Non-pigmented ciliary epithelial cell (primary cell): Measurements from ENCODE around the gene CYP4F22.
"Not testable (repeated sequence)": the region's sequence is repeated elsewhere in the genome, so short reads cannot be mapped to it uniquely, and the experiment has no call there.

ENCODE experiments used
- DNase-seq: peaks from one replicate; pipeline ENCODE4 v3.0.0-alpha.2; 2010; ENCODE audit warnings: low read depth

The CYP4F22 gene

DNA sequence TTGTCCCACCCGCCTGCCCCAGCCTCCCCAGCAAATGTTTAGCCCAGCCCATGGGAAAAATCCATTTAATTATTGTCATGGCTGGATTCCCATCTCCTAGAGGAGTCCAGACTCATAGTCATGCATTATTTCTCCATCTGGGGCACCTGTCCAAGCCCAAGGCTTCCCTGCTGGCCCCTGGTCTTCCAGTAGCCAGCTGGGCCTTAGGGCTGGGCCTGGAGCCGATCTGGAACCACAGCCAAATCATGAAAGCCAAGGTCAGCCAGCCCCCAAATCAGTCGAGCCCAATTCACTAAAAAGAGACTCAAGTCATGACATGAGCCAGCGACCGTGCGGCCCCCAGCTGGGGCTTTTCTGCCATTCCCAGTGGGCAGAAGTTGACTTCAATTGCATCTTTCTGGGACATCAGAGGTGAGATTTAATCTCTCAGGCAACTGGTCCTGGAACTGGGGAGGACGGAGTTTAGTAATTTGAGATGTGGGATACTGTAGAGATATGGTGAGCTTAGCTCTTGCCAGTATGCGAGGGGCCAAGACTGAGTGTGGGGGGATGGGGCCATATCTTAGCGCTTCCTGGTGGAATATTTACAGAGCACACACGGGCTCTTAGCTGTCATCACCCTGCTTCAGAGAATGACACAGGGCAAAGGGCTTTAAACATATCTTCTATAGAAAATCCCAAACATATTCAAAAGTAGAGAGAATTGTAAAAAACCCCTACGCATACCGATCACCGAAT lies 19.7 kb upstream of the CYP4F22 start:
- DNase-seq: no peak

DNA sequence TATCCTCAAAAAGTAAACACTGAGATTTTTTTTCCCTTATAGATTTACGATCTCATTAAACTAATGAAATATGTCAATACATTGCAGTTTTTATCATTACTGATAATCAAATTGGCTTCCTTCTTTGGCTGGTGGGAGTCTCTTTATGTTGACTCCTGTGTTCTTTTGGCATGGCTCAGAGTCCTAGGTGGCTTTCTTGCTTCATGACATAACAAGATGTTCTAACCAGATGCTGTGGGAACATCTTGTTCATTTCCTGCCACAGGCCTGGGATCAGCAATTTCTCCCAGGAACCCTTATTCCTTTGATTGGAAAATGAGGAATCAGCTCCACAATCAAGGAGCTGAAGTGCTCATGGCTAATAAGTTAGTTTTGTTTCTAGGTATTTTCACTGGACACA lies 13.2 kb upstream of the CYP4F22 start:
- DNase-seq: no peak

DNA sequence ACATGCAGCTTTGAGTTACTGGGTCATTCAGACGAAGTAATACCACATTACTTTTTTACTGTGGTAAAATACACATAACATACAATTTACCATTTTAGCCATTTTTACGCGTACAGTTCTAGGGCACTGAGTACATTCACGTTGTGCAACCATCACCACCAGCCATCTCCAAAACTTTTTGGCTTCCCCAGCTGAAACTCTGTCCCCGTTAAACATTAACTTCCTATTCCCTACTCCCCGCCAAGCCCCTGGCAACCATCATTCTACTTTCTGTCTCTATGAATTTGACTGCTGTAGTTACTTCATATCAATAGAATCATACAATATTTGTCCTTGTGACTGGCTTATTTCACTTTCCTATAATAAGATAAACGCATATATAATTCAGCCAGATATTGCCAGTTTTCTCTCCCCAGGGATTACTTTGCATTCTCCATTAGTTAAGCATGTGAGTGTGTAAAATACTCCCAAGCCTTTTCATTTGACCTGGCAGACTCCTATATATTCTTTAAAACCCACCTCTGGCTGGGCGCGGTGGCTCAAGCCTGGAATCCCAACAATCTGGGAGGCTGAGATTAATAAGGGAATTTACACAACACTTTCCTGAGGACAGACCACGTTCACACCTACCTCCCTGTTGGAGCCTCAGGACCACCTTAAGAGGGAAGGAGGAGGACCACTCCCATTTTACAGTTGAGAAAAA lies 10.0 kb upstream of the CYP4F22 start:
- DNase-seq: no peak

DNA sequence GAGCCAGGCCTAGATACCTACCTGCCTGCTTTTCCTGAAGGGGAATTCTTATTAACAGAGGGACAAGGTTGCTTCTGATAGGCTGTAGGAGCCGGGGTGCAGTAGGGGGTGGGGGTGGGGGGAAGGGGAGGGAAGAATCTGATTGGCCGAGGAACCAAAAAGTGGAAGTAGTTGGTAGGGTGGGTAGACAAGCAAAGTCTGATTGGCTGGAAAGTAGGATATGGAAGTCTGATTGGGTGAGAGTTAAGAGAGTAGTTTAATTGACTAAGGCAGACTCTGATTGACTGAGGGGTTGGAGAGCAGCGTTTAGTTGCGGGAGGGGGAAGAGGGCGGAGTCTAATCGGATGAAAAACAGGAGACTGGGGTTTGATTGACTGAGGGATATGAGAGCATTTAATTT lies 9.4 kb upstream of the CYP4F22 start:
- DNase-seq: no peak

DNA sequence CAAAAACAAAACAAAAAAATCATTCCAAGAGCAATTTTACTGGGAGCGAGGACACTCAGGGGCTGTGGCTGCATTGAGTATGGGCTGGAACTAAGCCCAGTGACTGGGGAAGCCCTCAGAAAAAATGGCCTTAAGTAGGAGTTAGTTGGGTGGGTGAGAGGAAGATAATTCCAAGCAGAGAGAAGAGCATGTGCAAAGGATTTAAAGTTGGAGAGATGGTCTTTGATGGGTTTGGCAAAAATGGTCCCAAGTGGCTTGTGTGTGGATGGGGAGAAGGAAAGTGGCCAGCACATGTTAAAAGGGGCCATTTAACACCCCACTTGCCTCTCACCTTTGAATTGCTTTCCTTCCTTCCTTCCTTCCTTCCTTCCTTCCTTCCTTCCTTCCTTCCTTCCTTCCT lies 6.7 kb upstream of the CYP4F22 start:
- DNase-seq: no peak

DNA sequence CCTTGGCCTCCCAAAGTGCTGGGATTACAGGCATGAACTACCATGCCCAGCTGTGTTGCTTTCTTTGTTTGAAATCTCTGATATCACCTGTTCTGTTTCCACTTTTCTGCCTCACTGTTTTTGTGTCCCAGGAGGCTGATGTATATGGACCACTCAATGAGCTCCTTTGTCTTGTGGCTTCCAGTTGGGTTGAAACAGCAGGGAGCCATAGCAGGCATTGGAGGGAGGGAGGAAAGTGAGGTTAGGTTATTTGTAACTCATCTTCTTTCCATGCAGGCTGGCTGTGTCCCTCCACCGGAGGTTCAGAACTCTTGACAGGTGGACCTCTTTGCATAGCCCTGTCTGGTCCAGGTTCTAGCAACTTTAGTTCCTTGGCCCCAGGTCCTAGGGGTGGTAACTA lies 6.1 kb upstream of the CYP4F22 start:
- DNase-seq: no peak

DNA sequence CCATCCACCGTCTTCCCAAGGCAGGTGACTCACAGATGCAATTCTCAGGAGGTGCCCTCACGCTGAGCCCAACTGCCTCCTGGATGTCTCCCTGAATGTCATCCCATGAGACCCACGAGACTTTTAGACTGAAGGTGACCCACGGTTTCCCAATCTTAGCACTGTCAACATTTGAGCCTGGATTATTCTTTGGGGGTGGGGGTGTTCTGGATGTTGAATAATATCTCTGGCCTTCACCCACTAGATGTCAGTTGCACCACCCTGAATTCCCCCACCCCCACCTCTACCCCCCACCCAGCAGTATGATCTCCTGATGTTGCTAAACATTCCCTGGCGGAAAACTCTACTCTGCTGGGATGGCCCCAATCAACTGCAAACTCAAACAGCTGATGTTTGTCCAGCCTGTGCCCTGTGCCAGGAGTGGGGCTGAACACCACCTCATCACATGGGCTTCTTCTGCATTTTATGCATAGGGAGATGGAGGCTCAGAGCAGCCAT lies 2.2 kb upstream of the CYP4F22 start:
- DNase-seq: no peak

DNA sequence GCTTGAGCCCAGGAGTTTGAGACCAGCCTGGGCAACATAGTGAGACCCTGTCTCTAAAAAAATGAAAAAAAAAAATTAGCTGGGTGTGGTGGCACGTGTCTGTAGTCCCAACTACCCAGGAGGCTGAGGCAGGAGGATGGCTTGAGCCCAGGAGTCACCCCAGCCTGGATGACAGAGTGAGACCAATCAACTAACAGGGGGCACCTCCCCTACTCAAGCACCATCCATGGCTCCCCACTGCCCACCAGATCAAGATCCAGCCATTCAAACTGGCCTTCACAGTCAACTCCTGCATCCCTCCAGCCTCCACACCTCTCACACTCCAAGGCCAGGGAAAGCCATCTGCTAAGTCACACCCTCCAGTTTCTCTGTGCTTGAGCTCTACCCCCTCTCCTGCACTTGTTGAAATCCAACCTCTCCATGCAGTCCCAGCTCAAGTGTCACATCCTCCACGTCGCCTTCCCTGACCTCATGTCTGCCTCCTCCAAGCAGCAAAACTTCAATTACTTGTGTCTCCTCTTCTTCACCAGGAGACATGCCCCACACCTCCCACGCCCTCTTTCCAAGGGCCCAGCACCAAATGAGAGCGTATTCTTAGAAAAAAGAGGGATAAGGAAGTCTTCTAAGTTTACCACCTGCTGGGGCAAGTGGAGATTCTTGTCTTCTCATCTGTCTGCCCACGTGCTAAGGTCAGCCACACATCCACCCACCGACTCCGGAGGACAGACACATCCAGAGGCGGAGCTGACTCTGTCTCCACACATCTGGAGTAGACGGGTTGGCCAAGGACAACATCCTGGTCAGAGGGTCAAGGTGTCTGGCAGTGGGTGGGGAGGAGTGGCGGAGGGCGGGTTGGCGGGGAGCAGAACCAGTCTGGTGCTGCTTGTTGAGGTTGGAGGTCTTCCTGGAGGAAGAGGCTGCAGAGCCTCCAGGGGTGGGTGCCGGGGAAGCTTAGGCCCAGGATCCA lies 974 bp upstream of the CYP4F22 start:
- no peak for DNase-seq

DNA sequence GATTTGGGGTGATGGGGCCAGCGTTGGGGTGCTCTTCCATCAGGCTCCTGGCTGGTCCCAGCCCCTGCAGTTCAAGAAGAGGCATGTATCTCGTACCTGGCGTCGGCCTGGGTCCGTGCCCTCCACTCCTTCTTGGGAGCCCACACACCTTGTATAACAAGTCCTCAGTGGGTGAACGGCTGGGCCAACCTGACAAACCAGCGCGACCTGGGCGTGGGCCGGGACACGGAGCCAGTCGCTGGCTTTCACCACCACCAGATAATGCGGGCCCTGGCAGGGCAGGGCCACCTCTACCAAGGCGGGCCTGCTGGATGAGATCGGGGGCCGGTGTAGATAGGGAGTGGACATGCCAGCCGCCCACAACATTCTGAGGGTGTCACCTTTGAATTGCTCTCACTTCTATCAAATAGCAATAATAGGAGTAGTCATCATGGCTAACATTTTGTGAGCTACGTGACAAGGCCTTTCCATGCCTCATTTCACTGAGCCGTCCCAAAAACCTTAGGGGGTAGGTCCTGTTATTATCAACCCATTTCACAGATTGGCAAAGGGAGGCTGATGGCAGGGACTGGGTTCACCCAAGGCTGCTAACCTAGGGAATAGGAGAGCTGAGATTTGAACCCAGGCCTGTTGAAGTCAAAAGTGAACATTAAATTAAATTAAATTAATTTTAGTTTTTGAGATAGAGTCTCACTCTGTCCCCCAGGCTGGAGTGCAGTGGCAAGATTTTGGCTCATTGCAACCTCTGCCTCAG lies 3.5 kb downstream of the CYP4F22 start:
- DNase-seq: no peak

DNA sequence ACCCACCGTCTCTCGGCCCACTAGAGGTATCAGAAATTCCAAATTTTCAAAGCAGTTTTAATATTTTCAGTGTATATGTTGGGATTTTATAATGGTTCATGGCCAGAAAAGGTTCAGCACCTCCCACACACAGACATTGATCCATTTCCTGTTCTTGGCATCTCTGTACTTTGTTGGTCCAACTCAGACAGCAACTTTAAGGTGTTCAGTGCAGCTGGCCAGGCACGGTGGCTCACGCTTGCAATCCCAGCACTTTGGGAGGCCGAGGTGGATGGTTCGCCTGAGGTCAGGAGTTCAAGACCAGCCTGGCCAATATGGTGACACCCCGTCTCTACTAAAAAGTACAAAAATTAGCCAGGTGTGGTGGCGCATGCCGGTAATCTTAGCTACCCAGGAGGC lies 6.9 kb downstream of the CYP4F22 start:
- not testable (repeated sequence) for DNase-seq

DNA sequence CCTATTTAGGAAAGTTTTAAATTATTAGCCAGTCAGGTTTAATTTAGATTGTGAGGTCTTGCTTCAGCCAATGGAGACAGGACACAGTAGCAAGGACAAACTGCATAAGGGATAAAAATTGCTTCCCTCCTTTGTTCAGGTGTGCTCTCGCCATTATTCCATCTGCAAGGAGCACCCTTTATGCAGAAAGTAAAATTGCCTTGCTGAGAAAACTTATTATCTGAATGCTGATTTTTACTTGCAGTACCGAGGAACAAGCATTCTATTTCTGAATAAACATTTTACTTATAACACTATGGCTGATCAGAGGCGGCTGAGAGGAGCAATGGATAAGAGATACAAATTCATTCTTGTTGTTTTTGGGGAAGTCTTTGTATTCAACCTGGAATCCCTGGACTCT lies 8.0 kb downstream of the CYP4F22 start:
- DNase-seq: no peak

DNA sequence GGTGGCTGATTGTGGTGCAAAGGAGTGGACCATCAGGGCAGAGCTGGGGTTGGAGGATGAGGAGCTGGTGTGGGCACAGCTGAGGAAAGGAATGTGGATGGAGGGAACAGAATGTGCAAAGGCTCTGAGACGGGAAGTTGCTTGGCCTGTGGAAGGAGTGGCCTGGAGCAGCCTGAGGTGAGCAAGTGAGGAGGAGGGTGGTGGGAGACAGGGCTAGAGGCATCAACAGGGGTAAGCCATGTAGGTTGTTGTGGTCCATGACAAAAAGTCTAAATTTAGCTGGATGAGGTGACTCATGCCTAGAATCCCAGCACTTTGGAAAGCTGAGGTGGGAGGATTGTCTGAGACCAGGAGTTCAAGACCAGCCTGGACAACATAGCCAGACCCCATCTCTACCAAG lies 9.5 kb downstream of the CYP4F22 start:
- DNase-seq: no peak

DNA sequence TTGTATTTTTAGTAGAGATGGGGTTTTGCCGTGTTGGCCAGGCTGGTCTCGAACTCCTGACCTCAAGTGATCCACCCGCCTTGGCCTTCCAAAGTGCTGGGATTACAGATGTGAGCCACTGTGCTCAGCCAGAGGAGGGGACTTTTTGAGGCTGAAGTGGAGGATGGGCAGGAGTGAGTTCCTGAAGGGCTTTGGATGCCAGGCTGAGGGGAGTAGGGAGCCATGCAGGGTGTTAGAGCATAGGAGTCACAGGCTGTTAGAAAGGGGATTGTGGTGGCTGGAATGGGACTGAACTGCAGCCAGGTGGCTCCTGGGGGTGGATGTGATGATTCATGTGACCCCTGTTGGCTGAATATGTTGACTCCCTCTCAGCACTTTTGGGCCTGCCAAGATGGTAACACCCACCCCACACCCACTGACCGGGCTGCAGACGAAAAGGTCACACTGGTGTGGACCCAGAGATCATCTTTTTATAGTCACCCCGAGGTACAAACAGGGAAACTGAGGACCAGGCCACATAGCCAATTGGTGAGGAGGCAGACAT lies 11.2 kb downstream of the CYP4F22 start:
- no peak for DNase-seq

DNA sequence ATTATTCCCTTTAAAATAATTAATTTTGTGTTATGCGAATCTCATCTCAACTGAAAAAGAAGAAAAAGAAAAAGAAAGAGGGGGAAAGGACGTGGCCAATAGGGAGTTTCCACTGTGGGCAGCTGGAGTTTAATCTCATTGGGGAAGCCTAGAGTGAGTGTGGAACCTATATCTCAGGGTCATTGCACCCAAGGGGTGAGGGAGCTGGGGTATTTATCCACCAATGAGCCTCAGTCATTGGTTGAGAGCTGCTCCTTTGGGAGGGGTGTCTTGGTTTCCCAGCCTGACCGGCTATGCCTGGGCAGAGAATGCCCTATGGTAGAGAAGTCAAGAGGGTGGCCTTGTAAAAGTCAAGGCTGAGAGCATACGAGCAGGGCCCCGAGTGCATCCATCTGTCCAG lies 16.5 kb downstream of the CYP4F22 start:
- no peak for DNase-seq

DNA sequence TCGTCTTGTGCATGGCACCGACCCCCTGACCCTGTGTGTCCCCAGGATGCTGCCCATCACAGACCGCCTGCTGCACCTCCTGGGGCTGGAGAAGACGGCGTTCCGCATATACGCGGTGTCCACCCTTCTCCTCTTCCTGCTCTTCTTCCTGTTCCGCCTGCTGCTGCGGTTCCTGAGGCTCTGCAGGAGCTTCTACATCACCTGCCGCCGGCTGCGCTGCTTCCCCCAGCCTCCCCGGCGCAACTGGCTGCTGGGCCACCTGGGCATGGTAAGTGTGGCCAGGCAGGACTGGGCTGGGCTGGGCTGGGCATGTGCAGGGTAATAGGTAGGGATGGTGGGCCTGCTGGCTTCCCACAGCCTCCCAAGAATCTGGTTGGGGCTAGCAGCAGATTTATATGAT lies 17.0 kb downstream of the CYP4F22 start:
- no peak for DNase-seq

DNA sequence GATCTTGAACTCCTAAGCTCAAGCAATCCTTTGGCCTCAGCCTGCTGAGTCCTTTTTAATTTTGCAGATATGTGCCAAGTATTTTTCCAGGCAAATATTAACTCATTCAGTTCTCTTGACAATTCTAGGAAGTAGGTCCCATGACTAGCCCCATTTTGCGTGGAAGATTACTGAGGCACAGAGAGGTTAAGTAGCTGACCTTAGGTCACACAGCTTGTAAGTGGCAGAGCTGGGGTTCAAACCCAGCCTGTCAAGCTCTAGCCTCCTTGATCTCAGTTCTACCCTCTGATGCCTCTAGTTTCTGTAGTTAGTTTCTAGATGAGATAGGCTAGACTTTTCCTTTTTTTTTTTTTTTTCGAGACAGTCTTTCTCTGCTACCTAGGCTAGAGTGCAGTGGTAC lies 18.1 kb downstream of the CYP4F22 start:
- DNase-seq: no peak

DNA sequence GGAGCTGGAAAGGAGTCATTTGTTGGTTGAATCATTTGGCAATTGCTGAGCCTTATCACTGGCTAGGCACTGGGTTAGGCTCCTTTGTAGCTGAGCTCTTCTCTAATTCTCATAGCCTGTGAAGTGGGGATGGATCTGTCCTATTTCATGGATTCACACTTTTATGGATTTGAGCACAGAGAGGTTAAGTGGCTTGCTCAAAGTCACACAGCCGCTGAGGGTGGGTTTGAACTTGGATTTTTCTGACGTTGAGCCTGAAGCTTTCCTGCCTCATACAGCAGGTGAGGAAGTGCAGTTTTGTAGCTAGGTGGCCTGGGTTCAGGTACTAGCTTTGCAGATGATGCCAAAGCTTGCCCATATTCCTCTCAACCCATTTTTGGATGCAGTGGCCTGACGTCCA lies 19.4 kb downstream of the CYP4F22 start:
- DNase-seq: no peak

DNA sequence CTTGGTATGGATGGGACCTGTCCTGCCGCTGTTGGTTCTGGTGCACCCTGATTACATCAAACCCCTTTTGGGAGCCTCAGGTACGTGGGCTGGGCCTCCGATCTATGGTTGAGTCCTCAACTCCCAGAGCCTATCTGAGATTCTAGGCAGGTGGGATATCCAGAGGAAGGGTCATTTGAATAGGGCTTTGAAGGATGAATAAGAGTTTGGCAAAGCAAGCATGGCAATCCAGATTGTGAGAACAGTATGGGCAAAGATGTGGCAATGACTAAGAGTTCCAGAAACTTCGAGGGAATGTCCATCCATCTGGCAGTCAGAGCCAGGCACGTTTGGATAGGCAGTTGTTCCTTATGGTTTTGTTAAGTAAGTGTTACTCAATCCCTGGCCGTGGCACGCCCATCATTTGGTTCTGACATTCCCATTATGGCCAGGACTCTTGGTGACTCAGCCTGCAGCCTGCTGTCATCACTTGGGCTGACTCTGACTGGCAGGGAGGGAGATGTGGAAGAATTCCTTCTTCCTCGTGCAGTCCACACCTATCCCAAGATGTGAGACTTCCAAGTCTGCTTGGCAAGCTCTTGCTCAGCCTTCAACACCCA lies 21.5 kb downstream of the CYP4F22 start:
- DNase-seq: no peak

DNA sequence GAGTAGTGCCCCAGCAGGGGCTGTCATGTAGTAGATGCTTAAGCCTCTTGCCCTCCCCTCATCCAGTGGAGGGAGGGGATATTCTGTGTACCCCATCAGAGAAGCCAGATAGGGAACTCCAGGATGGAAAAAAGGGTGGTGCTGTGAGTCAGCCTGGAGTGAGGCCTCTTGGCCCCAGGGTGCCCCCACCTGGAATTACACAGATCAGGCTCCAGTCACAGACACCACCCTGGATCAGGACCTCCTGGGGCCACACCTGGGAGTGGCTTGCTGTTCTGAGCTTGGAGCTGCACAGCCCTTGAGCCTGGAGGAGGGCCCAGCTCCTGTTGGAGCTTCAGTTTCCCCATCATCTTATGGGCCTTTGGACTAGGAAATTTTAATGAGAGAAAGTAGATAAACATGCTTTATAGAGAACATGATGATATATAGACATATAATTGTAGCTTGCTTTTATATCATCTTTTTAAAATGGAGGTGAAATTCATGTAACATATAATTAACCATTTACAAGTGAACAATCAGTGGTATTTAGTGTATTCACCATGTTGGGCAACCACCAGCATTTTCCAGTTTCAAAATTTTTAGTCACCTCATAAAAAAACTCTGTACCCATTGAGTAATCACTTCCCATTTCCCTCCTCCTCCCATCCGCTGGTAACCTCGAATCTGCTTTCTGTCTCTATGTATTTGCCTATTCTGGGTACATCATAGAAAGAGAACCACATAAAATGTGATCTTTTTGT lies 24.6 kb downstream of the CYP4F22 start:
- no peak for DNase-seq

DNA sequence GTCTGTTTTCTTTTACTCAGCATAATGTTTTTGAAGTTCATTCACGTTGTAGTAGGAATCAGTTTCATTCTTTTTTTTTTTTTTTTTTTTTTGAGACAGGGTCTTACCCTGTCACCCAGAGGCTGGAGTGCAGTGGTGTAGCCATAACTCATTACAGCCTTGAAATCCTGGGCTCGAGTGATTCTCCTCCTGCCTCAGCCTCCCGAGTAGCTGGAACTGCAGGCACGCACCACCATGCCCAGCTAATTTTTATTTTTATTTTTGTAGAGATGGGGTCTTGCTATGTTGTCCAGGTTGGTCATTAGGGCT lies 25.2 kb downstream of the CYP4F22 start:
- not testable (repeated sequence) for DNase-seq
